NCI-H446 treated with DMSO at 0.1 percent for 48 hours (cell line): Measurements from ENCODE around the gene KLC1.

Experiments used
- DNase-seq: peaks from one replicate; lab custom pipeline; 2025; lab: John Stamatoyannopoulos, UW

The KLC1 gene

GRCh38 chr14:103704708-103705107, 75.7 kb downstream of the KLC1 start:
- no peak for DNase-seq

- no peak for DNase-seq
Observed at GRCh38 chr14:103705118-103705503, 76.1 kb downstream of the KLC1 start.

DNA sequence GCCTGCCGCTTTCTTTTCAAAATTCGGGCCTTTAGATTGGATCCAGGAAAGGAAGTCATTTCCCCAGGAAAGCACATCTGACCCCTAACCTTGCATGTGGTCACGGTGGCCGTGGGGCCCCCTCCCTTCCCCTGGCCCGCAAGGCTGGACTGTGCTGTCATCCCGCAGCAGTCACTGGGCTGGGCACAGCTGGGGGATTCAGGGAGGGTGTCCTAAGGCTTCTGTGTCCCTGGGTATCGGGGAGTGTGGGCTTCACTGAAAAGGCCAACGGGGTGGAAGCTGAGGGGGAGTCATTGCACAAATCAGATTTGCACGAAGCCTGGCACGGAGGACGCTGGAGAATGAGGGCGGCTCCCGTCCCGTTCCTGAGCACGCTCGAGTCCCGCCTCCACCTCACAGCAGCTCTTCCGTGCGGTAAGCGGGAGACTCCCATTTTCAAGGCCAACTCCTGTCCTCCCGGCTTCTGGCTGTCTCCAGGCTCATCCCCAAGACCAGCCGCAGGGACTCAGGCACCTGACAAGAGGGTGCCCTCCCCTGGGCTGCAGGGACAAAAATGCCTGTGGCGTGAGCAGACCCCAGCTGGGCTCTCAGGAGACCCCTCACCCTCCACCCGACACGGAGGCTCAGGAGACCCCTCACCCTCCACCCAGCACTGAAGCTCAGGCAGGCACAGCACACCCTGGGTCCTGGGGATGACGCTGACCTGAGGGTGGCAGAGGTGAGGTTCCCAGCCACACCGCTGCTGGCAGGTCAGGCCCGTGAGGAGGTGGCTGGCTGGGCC, 76.7 kb downstream of the KLC1 start:
- DNase-seq, result no peak

GRCh38 chr14:103706551-103707328, 77.7 kb downstream of the KLC1 start:
- DNase-seq, result no peak

- no peak for DNase-seq
Observed at GRCh38 chr14:103707329-103708263, 78.6 kb downstream of the KLC1 start.

- DNase-seq, result no peak
Observed at GRCh38 chr14:103708750-103709187, 79.8 kb downstream of the KLC1 start.

DNA sequence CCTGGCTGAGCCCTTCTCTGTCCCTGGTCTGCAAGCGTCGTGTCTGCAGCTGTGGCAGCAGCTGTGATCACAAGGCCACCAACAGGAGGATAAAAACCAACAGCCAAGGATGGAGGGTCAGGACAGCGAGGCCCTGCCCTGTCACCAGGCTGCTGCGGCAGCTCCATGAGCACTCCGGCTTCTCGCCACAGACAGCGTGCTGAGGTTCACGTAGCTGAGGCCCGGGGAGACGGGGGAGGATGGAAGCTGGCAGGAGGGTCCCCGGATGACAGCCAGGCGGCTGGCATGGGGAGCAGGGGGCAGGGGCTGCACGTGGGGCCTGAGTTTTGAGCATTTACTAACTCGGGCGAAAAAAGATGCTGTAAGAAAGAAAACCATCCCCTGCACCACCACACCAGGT, 80.8 kb downstream of the KLC1 start:
- no peak for DNase-seq

DNA sequence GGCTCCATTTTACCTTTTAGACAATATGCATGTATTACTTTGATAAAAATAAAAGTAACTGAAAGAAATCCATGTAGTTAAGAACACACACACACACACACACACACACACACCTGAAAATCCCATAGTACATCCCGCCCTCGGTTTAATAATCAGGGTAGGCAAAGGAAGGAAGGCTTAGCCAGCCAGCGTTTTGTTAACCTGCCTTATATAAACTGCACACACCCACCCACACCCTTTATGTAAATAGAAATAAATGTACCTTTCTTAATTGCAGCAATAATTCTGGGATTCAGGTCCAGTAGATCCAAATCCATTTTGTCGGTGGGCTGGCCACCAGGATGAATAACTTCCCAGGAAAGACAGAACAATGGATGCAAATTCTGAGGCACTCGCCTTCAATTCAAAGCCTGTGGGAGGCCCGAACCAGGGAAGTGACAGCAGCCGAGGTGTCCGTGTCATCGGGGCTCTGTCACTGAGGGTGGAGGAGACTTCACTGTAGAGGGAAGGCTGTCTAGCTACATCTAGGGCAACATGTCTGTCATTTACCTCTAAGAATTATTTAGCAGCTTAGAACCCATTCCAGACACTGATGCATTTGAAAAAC, 81.9 kb downstream of the KLC1 start:
- no peak for DNase-seq

DNA sequence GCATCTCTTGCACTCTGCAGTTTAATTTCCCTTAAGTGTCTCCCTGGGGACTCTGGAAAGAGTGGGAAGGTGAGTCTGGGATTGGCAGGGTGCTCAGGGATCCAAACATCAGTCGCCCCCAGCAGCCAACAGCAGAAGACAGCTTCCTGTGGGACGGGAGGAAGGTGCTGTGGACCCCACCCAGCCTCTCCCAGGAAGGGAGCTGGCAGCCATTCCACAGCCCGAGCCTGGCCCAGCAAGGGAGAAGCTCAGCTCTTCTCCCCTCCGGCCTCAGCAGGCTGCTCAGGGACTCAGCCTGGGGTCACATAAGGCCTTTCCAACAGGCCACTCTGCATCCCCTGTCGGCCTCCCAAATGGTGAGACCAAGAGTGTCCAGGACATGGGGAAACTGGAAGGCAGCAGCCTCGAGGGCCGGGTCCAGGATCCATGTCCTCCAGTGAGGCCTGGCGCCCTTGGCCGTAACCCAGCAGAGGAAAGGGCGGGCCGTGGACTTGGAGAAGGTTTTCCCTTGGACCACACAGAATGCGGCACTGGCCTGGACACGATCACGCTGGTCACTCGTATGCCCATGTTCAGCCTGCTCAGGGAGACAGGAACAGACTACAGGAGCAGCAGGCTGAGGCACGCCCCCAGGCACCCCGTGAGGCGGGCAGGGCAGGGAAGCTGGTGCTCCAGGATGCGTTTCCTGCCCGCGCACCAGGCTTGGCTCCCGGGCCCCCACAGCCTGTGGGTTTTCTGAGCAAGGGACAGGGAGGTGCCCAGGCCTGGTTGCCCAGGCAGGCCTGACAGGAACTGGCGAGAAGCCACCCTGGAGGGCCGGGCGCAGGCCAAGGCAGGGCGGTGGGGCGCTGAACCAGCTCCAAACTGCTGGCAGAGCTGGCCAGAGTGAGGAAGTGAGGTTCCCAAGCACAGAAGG, 82.8 kb downstream of the KLC1 start:
- DNase-seq, result peak; percentile 81

GRCh38 chr14:103712633-103713247, 83.7 kb downstream of the KLC1 start:
- no peak for DNase-seq

DNA sequence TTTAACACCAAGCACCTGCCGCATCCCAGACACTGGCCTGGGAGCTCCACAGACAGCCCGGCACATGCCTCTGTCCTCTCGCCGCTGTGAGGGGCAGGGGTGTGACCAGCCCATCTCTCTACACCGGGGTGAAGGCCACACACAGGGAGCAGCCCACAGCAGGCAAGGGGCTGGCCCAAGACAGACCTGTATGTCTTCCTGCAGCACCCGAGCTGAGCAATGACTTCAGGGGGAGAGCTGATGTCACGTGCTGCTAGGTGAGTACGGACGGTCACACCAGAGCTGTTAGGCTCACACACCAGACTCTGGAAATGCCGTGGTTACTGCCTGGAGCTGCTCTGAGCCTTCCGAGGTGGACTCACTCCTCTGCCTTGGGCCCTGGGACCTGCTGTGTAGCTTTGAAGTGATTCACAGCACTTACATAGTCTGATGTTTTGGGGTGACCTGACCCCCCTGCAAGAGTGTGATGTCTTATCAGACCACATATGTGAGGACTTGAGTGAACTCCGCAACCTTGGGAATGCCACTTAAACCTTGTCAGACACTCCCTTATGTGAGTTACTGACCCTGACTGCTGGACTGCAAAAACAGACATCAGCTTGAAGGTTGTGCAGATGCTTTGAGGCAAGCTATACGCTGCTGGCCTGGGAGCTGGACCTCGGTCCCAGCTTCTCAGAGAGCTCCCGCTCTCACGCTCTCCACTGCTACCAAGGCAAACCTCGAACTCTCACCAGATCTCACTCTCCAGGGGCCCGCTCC, 84.5 kb downstream of the KLC1 start:
- no peak for DNase-seq

GRCh38 chr14:103714063-103714724, 85.2 kb downstream of the KLC1 start:
- DNase-seq, result no peak

DNA sequence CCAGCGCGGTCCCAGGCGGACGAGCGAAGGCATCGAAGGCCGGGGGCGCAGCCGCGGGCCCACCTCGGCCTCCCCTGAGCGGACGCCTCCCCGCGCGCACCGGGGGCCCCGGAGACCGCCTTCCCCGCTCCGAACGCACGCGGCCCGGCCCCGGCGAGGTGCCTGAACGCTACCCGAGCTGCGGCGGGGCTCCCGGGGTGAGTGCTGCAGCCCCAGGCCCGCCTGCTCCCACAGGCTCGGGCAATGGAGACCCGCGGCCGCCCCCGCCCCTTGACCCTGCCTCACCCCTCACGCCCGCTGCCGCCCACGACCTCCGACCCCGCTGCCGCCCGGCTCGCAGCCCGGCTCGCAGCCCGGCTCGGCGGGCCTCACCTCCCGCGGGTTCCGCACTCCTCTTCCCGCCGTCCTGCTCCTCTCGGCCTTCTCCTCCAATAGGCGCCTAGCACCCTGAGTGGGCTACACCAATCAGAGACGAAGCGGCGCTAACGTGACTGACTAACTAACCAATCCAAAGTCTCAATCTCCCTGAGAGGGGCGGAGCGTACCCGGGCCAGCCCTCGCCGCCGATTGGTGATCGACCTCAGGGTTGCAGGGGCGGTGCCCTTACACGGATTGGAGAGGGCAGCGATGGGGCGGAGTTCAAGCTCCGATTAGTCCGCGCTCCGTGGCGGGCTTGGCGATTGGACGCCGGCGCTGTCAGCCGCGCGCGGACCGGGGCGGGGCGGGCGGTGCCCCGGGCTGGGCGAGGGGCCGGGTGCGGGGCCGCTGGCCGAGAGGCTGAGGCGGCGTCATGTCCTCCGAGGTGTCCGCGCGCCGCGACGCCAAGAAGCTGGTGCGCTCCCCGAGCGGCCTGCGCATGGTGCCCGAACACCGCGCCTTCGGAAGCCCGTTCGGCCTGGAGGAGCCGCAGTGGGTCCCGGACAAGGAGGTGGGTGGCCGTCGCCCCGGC, 86.3 kb downstream of the KLC1 start, which contains the start of the genes XRCC3 and ZFYVE21:
TSS of gene XRCC3 (minus strand) at position 400 of the 949 bp plus-strand sequence. CDS start 4,364 bp downstream, outside the sequence.
TSS of gene ZFYVE21 (plus strand) at position 759 of the 949 bp plus-strand sequence. CDS start at position 791, 32 bp downstream.
- peak; percentile 100 for DNase-seq

- DNase-seq, result no peak
Observed at GRCh38 chr14:103716091-103716801, 87.2 kb downstream of the KLC1 start.

GRCh38 chr14:103716899-103717411, 87.9 kb downstream of the KLC1 start:
- DNase-seq, result no peak

- peak; percentile 59 for DNase-seq
Observed at GRCh38 chr14:103718572-103718971, 89.6 kb downstream of the KLC1 start.

- no peak for DNase-seq
Observed at GRCh38 chr14:103719751-103720150, 90.7 kb downstream of the KLC1 start.
